HG03565 (cell line): ENCODE data around the gene ZNF646.

Source experiments
- ATAC-seq: cut with Tn5 transposase; IDR thresholded peaks from one replicate; pipeline ENCODE4 v1.9.1; 2021; ENCODE audit warnings: mild to moderate bottlenecking, moderate library complexity; ENCODE audit not compliant: unreplicated experiment

ZNF646 gene, protein sequence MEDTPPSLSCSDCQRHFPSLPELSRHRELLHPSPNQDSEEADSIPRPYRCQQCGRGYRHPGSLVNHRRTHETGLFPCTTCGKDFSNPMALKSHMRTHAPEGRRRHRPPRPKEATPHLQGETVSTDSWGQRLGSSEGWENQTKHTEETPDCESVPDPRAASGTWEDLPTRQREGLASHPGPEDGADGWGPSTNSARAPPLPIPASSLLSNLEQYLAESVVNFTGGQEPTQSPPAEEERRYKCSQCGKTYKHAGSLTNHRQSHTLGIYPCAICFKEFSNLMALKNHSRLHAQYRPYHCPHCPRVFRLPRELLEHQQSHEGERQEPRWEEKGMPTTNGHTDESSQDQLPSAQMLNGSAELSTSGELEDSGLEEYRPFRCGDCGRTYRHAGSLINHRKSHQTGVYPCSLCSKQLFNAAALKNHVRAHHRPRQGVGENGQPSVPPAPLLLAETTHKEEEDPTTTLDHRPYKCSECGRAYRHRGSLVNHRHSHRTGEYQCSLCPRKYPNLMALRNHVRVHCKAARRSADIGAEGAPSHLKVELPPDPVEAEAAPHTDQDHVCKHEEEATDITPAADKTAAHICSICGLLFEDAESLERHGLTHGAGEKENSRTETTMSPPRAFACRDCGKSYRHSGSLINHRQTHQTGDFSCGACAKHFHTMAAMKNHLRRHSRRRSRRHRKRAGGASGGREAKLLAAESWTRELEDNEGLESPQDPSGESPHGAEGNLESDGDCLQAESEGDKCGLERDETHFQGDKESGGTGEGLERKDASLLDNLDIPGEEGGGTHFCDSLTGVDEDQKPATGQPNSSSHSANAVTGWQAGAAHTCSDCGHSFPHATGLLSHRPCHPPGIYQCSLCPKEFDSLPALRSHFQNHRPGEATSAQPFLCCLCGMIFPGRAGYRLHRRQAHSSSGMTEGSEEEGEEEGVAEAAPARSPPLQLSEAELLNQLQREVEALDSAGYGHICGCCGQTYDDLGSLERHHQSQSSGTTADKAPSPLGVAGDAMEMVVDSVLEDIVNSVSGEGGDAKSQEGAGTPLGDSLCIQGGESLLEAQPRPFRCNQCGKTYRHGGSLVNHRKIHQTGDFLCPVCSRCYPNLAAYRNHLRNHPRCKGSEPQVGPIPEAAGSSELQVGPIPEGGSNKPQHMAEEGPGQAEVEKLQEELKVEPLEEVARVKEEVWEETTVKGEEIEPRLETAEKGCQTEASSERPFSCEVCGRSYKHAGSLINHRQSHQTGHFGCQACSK (N-terminal part only)

DNA sequence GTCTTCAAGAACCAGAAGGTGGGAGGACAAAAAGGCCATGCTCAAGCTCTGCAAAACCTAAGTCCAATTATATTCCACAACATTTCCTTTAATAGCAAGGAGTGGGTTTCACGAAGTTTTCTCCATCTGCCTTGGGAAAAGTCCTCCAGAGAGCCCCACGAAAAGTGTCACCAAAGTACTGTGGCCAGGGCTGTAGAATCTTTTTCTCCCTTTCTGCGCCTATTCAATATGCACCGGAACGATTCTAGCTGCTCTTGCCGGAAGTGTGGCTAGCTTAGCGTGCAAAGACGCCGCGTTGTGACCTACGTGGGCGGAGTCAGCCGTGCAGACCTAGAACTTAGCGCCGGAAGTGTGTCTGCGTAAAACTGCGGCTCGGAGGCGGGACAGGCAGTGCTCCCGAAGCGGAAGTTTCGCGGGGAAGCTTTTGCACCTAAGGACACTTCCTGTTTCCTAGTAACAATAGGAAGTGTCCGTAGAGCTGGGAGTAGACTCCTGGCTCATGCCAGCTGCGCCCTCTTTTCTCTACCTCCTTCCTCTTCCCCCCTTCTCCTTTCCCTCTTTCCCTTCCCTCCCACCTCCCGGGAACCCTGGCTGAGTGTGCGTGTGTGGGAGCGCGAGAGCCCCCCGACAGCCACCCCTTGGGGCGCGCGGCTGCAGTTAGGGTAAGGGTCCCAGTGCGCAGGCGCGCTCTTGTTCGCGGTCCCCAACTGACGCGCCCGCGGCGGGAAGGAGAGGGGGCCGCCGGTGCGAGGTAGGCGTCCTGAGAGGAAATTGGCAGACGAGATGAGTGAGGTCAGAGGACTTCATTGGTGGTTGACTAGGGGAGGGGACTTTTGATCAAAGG is at the start of gene ZNF646, which contains the start of gene ZNF668:
Gene ZNF646 (plus strand): TSS at position 453 of the 844 bp plus-strand sequence. CDS start 1,903 bp downstream, outside the sequence.
Gene ZNF668 (minus strand): TSS at position 271 of the 844 bp plus-strand sequence. CDS start 9,781 bp downstream, outside the sequence.
- peak; percentile 66 for ATAC-seq

- ATAC-seq = no peak
These were observed 48.9 kb upstream of the ZNF646 start for GRCh38 chr16:31025339-31025738.

DNA sequence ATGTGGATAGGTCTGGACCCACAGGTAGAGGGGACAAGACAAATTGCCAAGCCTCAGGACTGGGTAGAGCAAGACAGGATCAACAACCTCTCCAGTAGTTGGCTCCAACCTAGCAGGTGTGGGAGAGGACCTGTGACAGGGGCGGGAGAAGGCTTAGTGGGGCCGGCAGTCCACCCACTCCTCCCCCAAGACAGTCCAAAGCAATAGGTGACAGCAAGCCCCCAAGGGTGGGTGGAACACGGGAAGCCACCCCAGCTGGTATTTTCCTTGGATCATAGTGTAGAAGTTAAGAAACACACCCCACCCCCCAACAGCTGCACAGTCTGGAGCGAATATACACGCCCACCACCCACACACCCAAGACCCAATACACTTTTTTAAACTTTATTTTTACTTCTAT is 45.0 kb upstream of the ZNF646 start:
- ATAC-seq = no peak

GRCh38 chr16:31031276-31031675 is 42.9 kb upstream of the ZNF646 start:
- no peak for ATAC-seq

DNA sequence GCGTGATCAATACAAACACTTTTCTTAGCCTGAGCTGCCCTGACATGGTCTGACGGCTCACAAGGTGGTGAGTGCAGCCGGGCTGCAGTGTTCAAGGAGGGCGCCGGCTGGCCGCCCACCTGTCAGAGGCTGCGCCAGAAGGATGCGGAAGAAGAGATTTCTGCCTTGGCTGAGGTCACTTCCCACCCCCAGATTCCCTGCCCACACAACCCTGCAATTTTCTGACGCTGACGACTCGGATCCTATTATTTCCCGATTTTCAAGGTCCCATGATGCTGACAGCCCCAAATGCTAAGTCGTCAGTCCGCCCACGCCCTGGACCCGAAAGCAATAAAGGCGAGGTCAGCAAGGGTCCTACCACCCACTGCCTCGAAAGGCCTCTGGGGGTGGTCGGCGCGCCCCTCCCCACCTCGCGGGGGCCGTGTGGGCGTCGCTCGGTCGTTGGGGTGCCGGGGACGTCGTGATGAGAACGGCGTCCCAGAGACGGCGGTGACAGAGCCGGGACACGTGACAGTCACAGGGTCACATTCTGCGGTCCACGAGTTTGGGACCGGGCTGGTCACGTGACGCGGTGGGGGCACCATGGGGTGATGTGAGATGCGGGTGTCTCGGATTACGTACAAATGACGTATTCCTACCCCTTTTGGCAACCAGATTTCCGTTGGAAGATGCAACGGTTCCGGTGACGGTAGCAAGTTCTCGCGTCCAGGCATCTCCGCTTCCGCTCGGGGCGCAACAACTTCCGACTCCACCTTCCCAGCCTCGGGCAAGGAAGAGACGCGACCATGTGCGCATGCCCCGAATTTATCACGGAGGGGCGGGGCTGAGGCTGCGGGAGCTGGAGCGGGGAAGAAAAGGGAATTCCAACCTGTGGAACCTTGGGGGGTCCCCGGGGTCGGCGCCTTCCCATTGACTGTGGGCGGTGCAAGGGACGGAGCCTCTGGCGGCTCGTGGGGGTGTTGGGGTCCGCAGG is 41.2 kb upstream of the ZNF646 start, which contains the start of gene STX4:
Gene STX4 (plus strand): TSS at position 823 of the 973 bp plus-strand sequence. CDS start 248 bp downstream, outside the sequence.
- ATAC-seq = peak; percentile 75

DNA sequence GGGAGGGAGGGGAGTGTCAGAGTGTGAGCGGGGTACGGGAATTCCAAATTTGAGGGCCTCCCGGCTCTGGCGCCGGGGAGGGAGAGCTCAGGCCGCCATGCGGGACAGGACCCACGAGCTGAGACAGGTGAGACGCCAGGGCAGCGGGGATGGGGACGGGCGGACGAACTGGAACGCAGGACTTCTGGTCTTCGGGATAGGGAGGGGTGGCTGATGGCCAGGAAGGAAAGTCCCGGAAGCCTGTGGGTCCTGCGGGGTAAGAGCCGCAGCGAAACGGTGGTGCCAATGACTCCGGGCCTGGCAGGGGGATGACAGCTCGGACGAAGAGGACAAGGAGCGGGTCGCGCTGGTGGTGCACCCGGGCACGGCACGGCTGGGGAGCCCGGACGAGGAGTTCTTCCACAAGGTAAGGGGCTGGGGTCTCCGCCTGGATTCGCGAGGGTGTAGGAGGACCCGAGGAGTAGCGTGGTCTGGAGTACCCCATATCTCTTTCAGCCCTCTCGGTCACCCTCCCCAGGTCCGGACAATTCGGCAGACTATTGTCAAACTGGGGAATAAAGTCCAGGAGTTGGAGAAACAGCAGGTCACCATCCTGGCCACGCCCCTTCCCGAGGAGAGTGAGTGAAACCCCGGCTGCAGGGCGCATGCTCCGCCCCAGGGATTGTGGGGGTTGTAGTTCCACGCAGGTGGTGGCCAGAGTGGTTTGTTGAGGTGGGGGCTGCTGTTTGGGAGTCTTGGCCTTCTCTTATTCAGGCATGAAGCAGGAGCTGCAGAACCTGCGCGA is 40.3 kb upstream of the ZNF646 start:
- peak; percentile 30 for ATAC-seq

GRCh38 chr16:31036691-31037090 is 37.5 kb upstream of the ZNF646 start:
- ATAC-seq = no peak

- no peak for ATAC-seq
These were observed 35.2 kb upstream of the ZNF646 start for GRCh38 chr16:31038993-31039392.

GRCh38 chr16:31042866-31043265 is 31.4 kb upstream of the ZNF646 start:
- no peak for ATAC-seq

GRCh38 chr16:31043352-31043751 is 30.9 kb upstream of the ZNF646 start:
- no peak for ATAC-seq

DNA sequence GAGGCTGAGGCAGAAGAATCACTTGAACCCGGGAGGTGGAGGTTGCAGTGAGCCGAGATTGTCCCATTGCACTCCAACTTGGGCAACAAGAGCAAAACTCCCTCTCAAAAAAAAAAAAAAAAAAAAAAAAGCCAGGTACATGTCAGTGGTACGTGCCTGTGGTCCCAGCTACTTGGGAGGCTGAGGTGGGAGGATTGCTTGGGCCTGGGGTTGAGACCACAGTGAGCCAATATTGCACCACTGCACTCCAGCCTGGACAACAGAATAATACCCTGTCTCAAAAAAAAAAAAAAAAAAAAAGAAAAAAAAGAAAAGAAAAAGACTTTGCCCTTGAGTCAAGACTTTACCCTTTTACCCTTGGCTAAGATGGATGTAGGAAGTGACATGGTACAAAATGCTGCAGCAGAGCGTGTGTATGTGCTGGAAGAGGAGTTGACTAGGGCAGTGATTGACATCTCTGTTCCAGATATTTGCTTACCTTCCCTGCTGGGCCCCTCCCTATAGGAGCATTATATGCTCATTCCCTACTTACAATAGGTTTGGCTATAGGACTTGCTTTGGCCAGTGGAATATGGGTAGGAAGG is 30.2 kb upstream of the ZNF646 start:
- ATAC-seq = no peak

- ATAC-seq = no peak
These were observed 23.8 kb upstream of the ZNF646 start for GRCh38 chr16:31050280-31051030.

DNA sequence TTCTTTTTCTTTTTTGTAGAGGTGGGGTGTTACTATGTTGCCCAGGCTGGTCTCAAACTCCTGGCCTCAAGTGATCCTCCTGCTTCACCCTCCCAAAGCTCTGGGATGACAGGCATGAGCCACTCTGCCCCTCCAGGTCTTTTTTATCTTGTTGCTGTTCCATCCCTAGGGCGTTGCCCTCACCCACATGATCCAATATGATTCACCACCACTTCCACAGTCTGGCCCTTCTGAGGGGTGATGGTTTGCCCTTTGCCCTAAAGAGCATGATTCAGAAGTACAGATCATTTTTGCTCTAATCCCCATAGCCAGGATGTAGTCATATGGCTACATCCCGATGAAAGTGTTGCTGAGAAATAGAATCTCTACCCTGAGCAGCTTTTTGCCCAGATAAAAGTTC is 22.1 kb upstream of the ZNF646 start:
- ATAC-seq = no peak

GRCh38 chr16:31055613-31056012 is 18.6 kb upstream of the ZNF646 start:
- ATAC-seq = no peak

DNA sequence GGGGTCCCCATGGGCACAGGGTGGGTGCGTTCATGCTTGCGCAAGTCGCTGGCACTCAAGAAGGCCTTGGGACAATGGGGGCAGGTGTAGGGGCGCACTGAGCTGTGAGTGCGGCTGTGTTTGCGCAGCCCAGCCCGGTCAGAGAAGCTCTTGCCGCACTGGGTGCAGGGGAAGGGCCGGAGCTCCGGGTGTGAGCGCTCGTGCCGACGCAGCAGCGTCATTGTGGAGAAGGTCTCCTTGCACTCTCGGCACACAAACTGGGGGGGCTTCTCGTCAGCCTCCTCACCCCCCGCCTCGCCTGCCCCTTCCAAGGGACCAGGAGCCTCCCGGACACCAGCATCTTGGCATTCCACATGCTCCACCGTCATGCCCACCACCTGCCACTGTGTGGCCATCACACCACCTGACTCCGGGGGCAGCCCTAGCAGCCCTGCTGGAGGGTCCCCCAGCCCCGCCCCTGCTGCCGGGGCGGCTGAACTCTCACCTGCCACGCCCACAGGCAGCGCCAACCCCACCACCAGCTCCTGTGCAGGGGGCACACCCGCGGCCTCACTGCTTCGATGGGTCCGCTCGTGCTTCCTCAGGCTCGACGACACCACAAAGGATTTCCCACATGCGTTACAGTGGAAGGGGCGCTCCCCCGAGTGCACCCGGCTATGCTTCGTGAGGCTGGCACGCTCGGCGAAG is 13.0 kb upstream of the ZNF646 start:
- no peak for ATAC-seq

GRCh38 chr16:31061813-31062440 is 12.3 kb upstream of the ZNF646 start:
- no peak for ATAC-seq
